Measurements from ENCODE around the gene EXOC6B.

The EXOC6B gene

GRCh38 chr2:72261076-72261475 is 564.8 kb downstream of the EXOC6B start (continued):
- no peak for TF ChIP-seq ZNF311 (tag by site-specific recombination; IDR thresholded peaks at IDR 0.05; ENCODE audit: borderline replicate concordance)
- TF ChIP-seq ZNF521 (tag by site-specific recombination; IDR thresholded peaks at IDR 0.05): no peak
- no peak for TF ChIP-seq ZNF324 (tag by site-specific recombination; IDR thresholded peaks at IDR 0.05)
- no peak for TF ChIP-seq ZNF488 (tag by site-specific recombination; IDR thresholded peaks at IDR 0.05)
- TF ChIP-seq ZNF596 (tag by site-specific recombination; IDR thresholded peaks at IDR 0.05): no peak
- no peak for TF ChIP-seq OSR2 (tag by site-specific recombination; IDR thresholded peaks at IDR 0.05)
- TF ChIP-seq ZNF629 (tag by site-specific recombination; IDR thresholded peaks at IDR 0.05): no peak
- no peak for TF ChIP-seq ZNF10 (tag by site-specific recombination; IDR thresholded peaks at IDR 0.05)
- TF ChIP-seq SCRT1 (tag by site-specific recombination; IDR thresholded peaks at IDR 0.05; ENCODE audit: borderline replicate concordance): no peak

GRCh38 chr2:72255540-72255939 is 570.3 kb downstream of the EXOC6B start:
- Histone ChIP-seq H3K4me3 (ENCODE audit: low read depth, low read length) (no peak overlapping the region), H3K9me3 (ENCODE audit: control insufficient read depth, insufficient read depth, low read depth, low read length) (no peaks in the 10 kb centered on the region), H3K36me3 (ENCODE audit: control insufficient read depth in 2 of 2, insufficient read depth in 1 of 2, low read length in 2 of 2) (no peaks in the 10 kb centered on the region), H3K4me1 (ENCODE audit: control insufficient read depth, insufficient read depth, low read length) (peaks cover 8% of the 10 kb centered on the region; the same call in 1 of the 2 replicates), H3K27ac (ENCODE audit: extremely low read depth, low read depth, low read length) (no peak overlapping the region)
- POLR2A ChIA-PET: no interaction called here
- TF ChIP-seq TCF7L2 (IDR thresholded peaks at IDR 0.05; ENCODE audit: borderline replicate concordance, low read depth, low read length) (no peak), MEIS1 (CRISPR knock-in tag; IDR thresholded peaks at IDR 0.05; ENCODE audit: borderline replicate concordance) (no peak), ZNF704 (tag by site-specific recombination; IDR thresholded peaks at IDR 0.05) (no peak), ZNF121 (tag by site-specific recombination; IDR thresholded peaks at IDR 0.05) (no peak), ZNF529 (tag by site-specific recombination; IDR thresholded peaks at IDR 0.05; ENCODE audit: insufficient replicate concordance) (no peak), BCL6B (tag by site-specific recombination; IDR thresholded peaks at IDR 0.05) (no peak), PRDM1 (tag by site-specific recombination; IDR thresholded peaks at IDR 0.05) (no peak), ZNF140 (tag by site-specific recombination; IDR thresholded peaks at IDR 0.05) (no peak), ZNF362 (tag by site-specific recombination; IDR thresholded peaks at IDR 0.05) (no peak), ZNF354C (tag by site-specific recombination; IDR thresholded peaks at IDR 0.05; ENCODE audit: borderline replicate concordance, low read depth) (no peak), ZNF449 (tag by site-specific recombination; IDR thresholded peaks at IDR 0.05) (no peak)
- CTCF ChIA-PET: no interaction called here
